ENCODE data around the gene SRBD1. TPM values are rescaled to one million over a fixed set of nuclear protein-coding genes. Genes with fewer than 3 reads are reported as not detected.

Gene SRBD1
- total RNA-seq, 4 donors from 2014 or later = 7.2 to 12.9 (median 9.9) TPM

DNA sequence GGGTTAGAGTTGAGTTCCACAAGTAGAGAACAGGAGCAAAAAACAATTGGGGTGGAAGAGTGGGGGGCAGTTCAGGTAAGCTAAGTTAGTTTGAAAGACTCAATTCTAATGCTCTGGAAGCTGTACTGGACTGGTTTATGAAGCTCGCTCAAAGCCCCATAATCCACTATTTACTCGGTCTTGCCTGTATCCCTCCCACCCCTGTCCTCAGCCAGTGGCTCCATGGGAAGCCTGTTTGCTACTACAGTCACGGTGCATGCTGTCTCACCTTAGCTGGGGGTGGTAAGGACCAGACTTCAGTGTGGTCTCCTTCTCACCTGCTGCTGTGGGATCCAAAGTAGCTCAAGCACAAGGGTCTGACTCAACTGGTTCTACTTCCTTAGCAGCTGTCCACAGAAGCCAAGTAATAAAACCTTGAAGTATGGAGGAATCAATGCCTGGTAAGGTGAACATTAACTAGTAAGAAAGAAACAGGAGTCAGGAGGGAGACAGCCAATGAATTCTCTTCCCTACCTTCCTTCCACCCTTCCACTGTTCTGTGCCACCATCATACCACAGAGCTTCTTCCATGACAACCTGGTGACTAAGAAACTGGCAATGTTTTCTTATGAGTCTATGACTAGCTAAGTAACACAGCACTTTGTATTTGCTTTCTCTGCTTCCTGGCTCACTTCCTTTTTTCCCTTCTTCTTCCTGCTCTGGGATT is 230.8 kb downstream of the SRBD1 start:
- TF ChIP-seq POLR2A (IDR thresholded peaks at IDR 0.05) = no peak
- TF ChIP-seq, protein P1, sequence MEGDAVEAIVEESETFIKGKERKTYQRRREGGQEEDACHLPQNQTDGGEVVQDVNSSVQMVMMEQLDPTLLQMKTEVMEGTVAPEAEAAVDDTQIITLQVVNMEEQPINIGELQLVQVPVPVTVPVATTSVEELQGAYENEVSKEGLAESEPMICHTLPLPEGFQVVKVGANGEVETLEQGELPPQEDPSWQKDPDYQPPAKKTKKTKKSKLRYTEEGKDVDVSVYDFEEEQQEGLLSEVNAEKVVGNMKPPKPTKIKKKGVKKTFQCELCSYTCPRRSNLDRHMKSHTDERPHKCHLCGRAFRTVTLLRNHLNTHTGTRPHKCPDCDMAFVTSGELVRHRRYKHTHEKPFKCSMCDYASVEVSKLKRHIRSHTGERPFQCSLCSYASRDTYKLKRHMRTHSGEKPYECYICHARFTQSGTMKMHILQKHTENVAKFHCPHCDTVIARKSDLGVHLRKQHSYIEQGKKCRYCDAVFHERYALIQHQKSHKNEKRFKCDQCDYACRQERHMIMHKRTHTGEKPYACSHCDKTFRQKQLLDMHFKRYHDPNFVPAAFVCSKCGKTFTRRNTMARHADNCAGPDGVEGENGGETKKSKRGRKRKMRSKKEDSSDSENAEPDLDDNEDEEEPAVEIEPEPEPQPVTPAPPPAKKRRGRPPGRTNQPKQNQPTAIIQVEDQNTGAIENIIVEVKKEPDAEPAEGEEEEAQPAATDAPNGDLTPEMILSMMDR (IDR thresholded peaks at IDR 0.05) = no peak
- intact Hi-C loops (cut with DNase I; ENCODE audit: low total_unique reads) = no loop called here
- H3K4me3 ChIP-seq (ENCODE audit: low read depth, poor library complexity, severe bottlenecking) = no peak overlapping the region
- no peak for DNase-seq (ENCODE audit: low spot score in 2 of 2)
- WGBS, 2 donors = 93 to 96% methylated on average over 3 of the region's 3 CpGs

DNA sequence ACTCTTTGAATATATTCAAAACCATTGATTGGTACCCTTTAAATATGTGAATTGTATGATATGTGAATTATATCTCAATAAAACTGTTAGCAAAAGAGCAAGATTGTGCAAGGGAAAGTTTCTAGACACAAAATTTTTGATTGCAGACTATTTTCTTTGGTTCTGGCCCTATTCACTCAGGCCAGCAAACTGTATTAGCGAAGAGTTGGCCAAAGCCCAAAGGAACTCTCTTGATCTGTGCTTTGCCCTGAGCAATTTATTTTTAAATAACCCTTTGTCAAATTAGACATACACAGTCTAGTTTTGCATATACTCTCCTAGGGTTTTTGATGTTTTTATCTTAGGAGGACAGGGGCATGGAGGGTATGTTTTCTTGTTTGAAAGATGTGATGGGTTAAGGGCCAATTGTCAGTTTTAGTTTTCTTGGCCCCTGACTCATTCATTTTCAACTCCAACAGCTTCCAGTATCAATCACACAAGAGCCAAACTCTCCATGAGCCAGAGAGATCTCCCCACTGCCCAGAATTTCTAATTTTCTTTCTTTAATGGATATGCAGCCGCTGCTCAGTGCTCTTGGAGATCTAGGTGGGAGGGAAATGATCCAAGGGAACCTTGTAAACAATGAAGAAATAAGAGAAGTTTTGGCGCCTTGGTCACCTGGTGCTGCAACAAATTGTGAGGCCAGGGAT is 231.5 kb downstream of the SRBD1 start:
- TF ChIP-seq, protein P1 (IDR thresholded peaks at IDR 0.05) = no peak
- no peak for TF ChIP-seq POLR2A (IDR thresholded peaks at IDR 0.05)
- no peak for DNase-seq (ENCODE audit: low spot score in 2 of 2)
- intact Hi-C loops (cut with DNase I; ENCODE audit: low total_unique reads) = no loop called here
- WGBS, 2 donors = 70 to 83% methylated on average over 3 of the region's 3 CpGs
- H3K4me3 ChIP-seq (ENCODE audit: low read depth, poor library complexity, severe bottlenecking) = no peak overlapping the region

DNA sequence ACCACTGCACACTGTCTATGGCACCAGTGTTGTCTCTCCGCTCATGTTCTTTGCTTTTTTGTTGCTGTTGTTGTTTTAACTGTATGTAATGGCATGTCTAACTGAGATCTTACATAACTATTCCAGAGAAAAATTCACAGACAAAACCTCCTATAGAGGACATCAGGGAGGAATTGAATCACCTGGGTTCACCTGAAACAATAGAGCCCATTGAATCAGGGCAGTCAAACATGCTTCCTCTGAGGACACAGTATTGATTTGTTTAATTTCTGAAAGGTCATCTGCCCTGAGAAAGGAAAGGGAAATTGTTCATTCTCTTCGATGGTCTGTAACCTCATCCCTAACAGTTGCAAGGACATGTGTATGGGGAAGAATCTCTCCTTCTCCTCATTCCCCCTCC is 237.5 kb downstream of the SRBD1 start:
- intact Hi-C loops (cut with DNase I; ENCODE audit: low total_unique reads) = no loop called here
- no peak for TF ChIP-seq POLR2A (IDR thresholded peaks at IDR 0.05)
- TF ChIP-seq, protein P1 (IDR thresholded peaks at IDR 0.05) = no peak
- WGBS, 2 donors = 85 to 91% methylated on average over 2 of the region's 2 CpGs

DNA sequence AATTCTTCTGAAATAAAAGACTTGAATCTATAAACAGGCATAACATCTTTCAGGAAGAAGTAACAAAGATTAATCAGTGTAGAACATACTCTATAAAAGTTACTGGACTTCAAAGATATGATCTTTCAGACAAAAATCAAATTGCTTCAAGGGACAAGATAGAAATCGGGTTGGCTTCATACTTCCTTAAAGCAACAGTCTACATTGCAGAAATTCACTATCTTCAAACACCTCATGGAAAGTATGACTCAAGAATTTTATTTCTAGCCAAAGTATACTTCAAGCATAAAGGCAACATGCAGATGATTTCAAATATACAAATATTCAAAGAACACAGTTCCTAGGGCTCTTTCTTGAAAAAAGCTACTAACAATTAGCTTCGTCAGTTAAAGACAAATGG is 240.7 kb downstream of the SRBD1 start:
- H3K4me3 ChIP-seq (ENCODE audit: low read depth, poor library complexity, severe bottlenecking) = no peak overlapping the region
- no peak for DNase-seq (ENCODE audit: low spot score in 2 of 2)
- WGBS, 2 donors = 68 to 71% methylated on average over 2 of the region's 2 CpGs
- no peak for TF ChIP-seq POLR2A (IDR thresholded peaks at IDR 0.05)
- TF ChIP-seq, protein P1 (IDR thresholded peaks at IDR 0.05) = no peak
- intact Hi-C loops (cut with DNase I; ENCODE audit: low total_unique reads) = no loop called here

More for the DNA sequence above, 237.5 kb downstream of the SRBD1 start:
- DNase-seq (ENCODE audit: low spot score in 2 of 2) = no peak
- H3K4me3 ChIP-seq (ENCODE audit: low read depth, poor library complexity, severe bottlenecking) = no peak overlapping the region

DNA sequence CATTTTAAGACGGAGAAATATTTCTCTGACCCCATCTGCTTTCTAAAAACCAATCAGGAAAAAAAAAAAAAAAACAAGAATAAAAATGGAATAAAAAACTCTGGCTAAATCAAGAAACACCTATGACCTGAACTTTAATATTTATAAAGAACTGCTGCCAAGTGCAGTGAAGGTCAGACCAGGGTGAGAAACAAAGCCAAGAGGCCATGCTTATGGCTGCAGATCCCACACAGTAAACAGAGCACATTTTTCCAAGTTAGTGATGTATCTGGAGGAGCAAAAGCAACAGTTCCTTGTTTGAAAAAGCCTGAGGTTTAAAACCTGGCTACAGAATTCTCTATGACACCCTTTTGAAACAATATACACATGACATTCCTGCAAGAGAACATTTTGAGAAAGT is 242.3 kb downstream of the SRBD1 start:
- intact Hi-C loops (cut with DNase I; ENCODE audit: low total_unique reads) = no loop called here
- no peak overlapping the region for H3K4me3 ChIP-seq (ENCODE audit: low read depth, poor library complexity, severe bottlenecking)
- no peak for DNase-seq (ENCODE audit: low spot score in 2 of 2)
- WGBS, 2 donors = 93% methylated on average over 1 of the region's 1 CpG
- TF ChIP-seq, protein P1 (IDR thresholded peaks at IDR 0.05) = no peak
- no peak for TF ChIP-seq POLR2A (IDR thresholded peaks at IDR 0.05)

All from lower leg skin (tissue), 4 donors.